Central memory CD8-positive, alpha-beta T cell (primary cell): ENCODE measurements around the gene SERPINF2.
"Not testable (repeated sequence)": the region's sequence is repeated elsewhere in the genome, so short reads cannot be mapped to it uniquely, and the experiment has no call there.

Experiments used
- ATAC-seq: fragments of 150-1000 bp; cut with Tn5 transposase; replicated peaks from 2 replicates; pipeline ENCODE4 v1.10.0; 2022; ENCODE audit warnings: mild to moderate bottlenecking, moderate FRiP score, moderate number of reproducible peaks; ENCODE audit not compliant: poor library complexity, severe bottlenecking; ENCODE audit errors: extremely low read depth
- DNase-seq, 2 donors: peaks; one replicate each; pipeline ENCODE4 v3.0.0; 2021; ENCODE audit warnings: low spot score in 2 of 2
- H3K27ac Mint-ChIP-seq: one replicate; pipeline ENCODE4 v1.8.0; 2022; ENCODE audit warnings: low read depth, mild to moderate bottlenecking, moderate library complexity, mixed read lengths
- H3K27me3 Mint-ChIP-seq: one replicate; pipeline ENCODE4 v1.8.0; 2022; ENCODE audit warnings: mixed read lengths
- H3K36me3 Mint-ChIP-seq: one replicate; pipeline ENCODE4 v1.8.0; 2022; ENCODE audit warnings: mild to moderate bottlenecking, moderate library complexity, mixed read lengths; ENCODE audit not compliant: insufficient read depth
- H3K4me1 Mint-ChIP-seq: one replicate; pipeline ENCODE4 v1.8.0; 2022; ENCODE audit warnings: mixed read lengths
- H3K4me3 Mint-ChIP-seq: one replicate; pipeline ENCODE4 v1.8.0; 2022; ENCODE audit warnings: mild to moderate bottlenecking, moderate library complexity, mixed read lengths
- H3K9me3 Mint-ChIP-seq: one replicate; pipeline ENCODE4 v1.8.0; 2022; ENCODE audit warnings: mixed read lengths

The SERPINF2 gene

DNA sequence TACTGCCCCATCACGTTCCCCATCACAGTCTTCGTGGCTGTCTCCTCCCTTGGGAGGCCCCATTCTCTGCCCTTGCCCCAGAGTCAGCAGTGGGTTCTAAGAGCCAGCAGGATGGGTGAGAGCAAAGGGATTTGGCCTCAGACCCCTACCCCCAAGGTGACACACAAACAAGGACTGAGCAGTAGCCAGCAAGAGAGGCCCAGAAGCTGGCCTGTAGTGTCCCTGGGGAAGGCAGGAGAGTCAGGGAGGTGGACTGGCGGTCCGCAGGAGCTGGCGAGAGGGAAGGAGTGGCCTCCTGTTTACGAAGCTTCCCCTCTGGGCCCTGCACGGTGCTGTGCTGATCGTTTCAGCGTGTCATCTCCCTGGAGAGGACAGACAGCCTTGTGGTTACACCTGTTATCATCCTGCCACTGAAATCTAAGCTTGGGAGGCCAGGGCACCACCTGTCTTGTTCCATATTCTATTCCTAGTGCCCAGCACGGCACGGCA is 9.8 kb upstream of the SERPINF2 start:
- H3K4me3 Mint-ChIP-seq, result no peak overlapping the region
- H3K9me3 Mint-ChIP-seq, result no peaks in the 10 kb centered on the region
- DNase-seq, result no peak
- H3K27me3 Mint-ChIP-seq, result no peaks in the 10 kb centered on the region
- H3K36me3 Mint-ChIP-seq, result peaks cover 13% of the 10 kb centered on the region
- no peak overlapping the region for H3K27ac Mint-ChIP-seq
- ATAC-seq, result no peak
- peaks cover 18% of the 10 kb centered on the region for H3K4me1 Mint-ChIP-seq

DNA sequence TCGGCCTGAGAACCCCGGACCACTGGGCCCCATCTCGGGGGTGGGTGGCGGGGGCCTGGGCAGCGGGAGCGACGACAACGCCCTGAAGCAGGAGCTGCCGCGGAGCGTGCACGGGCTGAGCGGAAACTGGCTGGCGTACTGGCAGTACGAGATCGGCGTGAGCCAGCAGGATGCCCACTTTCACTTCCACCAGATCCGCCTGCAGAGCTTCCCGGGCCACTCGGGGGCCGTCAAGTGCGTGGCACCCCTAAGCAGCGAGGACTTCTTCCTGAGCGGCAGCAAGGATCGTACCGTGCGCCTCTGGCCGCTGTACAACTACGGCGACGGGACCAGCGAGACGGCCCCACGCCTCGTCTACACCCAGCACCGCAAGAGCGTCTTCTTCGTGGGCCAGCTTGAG is 8.9 kb upstream of the SERPINF2 start:
- H3K27me3 Mint-ChIP-seq, result no peaks in the 10 kb centered on the region
- H3K9me3 Mint-ChIP-seq, result no peaks in the 10 kb centered on the region
- no peak overlapping the region for H3K27ac Mint-ChIP-seq
- ATAC-seq (no peak), DNase-seq (no peak)
- no peak overlapping the region for H3K4me3 Mint-ChIP-seq
- peaks cover 14% of the 10 kb centered on the region for H3K36me3 Mint-ChIP-seq
- H3K4me1 Mint-ChIP-seq, result peaks cover 10% of the 10 kb centered on the region

DNA sequence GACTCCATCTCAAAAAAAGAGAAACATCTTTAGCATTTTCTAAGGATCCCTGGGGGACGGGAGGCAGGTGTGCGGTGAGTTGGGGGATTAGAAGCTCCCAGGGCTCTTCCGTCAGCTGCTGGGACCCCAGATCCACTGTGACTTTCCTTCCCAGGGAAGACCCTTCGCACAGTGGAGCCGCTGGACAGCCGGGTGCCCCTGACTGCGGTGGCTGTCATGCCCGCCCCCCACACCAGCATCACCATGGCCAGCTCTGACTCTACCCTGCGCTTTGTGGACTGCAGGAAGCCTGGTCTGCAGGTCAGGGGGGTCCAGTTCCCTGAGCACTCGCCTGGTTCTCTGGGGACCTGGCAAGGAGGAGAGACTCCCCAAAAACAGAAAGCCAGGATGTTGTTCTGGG is 7.3 kb upstream of the SERPINF2 start:
- Mint-ChIP-seq H3K36me3 (peaks cover 8% of the 10 kb centered on the region), H3K9me3 (no peaks in the 10 kb centered on the region), H3K27ac (no peak overlapping the region), H3K4me1 (no peaks in the 10 kb centered on the region), H3K27me3 (no peaks in the 10 kb centered on the region), H3K4me3 (no peak overlapping the region)
- DNase-seq, result no peak
- no peak for ATAC-seq

DNA sequence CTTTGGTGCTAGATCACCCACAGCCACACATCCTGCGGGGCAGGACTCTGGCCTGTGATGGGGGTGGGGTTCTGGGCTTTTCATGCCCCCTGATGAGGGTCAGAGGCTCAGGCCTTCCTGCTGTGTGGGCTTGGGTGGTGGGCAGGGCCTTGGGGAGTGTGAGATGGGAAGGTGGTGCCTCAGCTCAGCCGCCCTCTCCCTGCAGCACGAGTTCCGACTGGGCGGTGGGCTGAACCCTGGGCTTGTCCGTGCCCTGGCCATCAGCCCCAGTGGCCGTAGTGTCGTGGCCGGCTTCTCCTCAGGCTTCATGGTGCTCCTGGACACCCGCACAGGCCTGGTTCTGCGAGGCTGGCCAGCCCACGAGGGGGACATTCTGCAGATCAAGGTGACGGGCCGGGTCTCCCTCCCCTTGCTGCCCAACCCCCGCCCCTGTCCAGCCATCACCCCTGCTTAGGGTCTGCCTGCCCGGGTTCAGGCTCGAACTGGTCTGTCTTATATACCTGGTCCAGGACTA is 6.8 kb upstream of the SERPINF2 start:
- Mint-ChIP-seq H3K4me3 (no peak overlapping the region), H3K4me1 (no peaks in the 10 kb centered on the region), H3K27me3 (no peaks in the 10 kb centered on the region), H3K27ac (no peak overlapping the region), H3K36me3 (peaks cover 8% of the 10 kb centered on the region), H3K9me3 (no peaks in the 10 kb centered on the region)
- no peak for DNase-seq
- ATAC-seq, result no peak

DNA sequence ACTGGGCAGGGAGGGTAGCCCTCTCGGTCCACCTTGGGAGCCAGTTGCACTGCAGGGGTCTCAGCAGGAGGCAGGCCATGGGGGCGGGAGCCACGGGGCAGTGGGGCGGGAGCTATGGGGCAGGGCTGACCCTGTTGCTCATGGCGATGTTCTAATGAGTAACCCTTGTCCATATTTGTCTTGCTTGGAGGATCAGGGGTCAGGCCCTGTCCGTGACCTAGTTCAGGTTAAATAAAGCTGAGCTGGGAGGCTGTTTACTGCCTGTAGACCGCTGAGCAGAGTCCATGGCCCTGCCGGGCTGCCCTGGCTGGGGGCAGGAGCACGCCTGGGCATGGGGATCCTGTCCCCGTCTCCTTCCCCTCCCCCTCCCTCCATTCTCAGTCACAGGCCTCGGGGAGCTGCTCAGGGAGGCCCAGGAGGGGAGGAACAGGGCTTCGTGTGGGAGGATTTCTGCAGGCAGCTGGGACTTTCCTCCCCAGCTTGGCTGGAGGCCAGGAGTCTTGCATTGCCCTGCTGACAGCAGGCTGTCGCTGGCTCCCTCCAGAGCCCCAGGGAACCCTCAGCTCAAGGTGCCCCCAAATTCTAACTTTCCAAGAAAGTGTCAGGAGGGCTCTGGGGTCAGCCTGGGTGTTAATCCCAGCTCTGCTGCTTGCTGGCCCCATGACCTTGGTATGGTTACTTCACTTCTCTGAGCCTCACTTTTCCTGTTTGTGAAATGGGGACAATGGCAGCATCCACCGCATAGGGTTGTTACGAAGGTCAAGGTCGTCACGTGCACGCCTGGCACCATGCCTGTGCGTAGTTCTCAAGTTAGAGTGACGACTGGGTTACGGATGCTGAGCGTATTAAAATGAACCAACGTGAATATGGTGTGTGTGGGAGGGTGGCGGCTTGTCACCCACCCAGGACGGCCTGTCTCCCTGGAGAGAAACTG is 6.1 kb upstream of the SERPINF2 start:
- H3K4me3 Mint-ChIP-seq, result no peak overlapping the region
- H3K27me3 Mint-ChIP-seq, result no peaks in the 10 kb centered on the region
- ATAC-seq (no peak), DNase-seq (no peak)
- H3K27ac Mint-ChIP-seq, result no peak overlapping the region
- no peaks in the 10 kb centered on the region for H3K4me1 Mint-ChIP-seq
- H3K36me3 Mint-ChIP-seq, result peaks cover 8% of the 10 kb centered on the region
- H3K9me3 Mint-ChIP-seq, result no peaks in the 10 kb centered on the region

DNA sequence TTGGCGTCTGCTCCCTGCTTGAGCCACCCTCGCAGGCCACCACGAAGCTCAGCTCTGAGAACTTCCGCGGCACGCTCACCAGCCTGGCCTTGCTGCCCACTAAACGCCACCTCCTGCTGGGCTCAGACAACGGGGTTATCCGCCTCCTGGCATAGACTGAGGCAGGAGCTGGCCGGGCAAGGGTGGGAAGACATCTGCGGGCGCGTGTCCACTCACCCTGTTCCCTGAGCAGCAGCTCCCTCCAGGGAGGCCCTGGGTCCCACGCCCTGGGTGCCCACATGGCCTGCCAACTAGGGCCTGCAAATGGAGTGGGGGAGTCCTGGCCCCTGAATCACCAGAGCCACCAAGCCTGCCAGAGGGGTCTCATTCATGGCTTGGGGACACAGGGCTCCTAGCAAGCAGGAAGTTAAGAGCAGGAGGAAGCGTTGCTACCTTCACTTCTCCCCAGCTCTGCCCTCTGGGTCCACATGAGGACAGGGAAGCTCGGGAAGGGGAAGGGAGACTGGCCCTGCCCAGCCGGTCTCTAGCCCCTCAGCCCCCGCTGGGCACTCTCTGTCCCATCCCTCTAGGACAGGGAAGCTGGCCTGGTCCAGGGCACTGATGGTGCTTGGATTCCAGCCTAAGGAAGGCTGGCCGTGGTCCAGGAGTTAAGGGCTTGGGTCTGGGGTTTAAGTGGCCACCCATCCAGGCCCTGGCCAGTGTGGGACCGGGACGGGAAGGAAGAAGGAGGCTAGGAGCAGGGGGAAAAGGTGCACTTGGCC is 5.0 kb upstream of the SERPINF2 start:
- H3K27me3 Mint-ChIP-seq, result no peaks in the 10 kb centered on the region
- no peaks in the 10 kb centered on the region for H3K4me1 Mint-ChIP-seq
- H3K9me3 Mint-ChIP-seq, result no peaks in the 10 kb centered on the region
- no peak overlapping the region for H3K4me3 Mint-ChIP-seq
- H3K27ac Mint-ChIP-seq, result no peak overlapping the region
- DNase-seq (no peak), ATAC-seq (no peak)
- H3K36me3 Mint-ChIP-seq, result peaks cover 8% of the 10 kb centered on the region

DNA sequence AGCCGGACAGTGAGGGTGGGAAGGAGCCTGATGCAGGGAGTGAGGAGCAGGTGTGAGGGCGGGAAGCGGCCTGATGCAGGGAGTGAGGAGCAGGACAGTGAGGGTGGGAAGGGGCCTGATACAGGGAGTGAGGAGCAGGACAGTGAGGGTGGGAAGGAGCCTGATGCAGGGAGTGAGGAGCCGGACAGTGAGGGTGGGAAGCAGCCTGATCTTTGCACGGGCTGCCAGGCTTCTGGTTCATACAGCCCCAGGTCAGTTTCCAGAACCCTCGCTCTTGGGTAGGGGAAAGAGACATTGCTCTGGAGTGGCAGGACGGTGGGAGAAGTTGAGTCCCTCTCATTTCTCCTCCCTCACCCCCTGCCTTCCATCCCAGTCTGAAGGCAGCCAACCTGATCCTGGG is 772 bp upstream of the SERPINF2 start:
- H3K4me3 Mint-ChIP-seq, H3K27ac Mint-ChIP-seq, ATAC-seq, H3K9me3 Mint-ChIP-seq, H3K27me3 Mint-ChIP-seq, H3K4me1 Mint-ChIP-seq, DNase-seq, H3K36me3 Mint-ChIP-seq: not testable (repeated sequence)

DNA sequence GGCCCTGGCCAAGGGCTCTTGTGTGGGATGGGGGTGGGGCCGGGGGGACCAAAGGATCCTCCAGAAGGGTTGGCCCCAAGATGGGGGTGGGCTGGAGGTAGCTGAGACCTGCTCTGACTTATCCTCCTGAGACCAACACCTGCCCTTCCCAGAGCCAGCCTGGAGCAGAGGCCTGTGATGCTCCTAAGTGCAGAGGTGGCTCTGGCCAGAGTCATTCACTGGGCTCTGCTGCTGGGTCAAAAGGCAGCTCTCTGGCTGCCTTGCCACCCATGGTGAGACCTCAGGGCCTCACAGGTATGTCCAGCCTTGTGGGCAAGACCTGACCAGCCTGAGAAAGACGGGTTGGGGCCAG is 393 bp downstream of the SERPINF2 start:
- H3K27me3 Mint-ChIP-seq, result no peaks in the 10 kb centered on the region
- H3K4me3 Mint-ChIP-seq, result no peak overlapping the region
- no peak overlapping the region for H3K27ac Mint-ChIP-seq
- no peaks in the 10 kb centered on the region for H3K4me1 Mint-ChIP-seq
- ATAC-seq (no peak), DNase-seq (no peak)
- H3K36me3 Mint-ChIP-seq, result peaks cover 2% of the 10 kb centered on the region
- H3K9me3 Mint-ChIP-seq, result no peaks in the 10 kb centered on the region

DNA sequence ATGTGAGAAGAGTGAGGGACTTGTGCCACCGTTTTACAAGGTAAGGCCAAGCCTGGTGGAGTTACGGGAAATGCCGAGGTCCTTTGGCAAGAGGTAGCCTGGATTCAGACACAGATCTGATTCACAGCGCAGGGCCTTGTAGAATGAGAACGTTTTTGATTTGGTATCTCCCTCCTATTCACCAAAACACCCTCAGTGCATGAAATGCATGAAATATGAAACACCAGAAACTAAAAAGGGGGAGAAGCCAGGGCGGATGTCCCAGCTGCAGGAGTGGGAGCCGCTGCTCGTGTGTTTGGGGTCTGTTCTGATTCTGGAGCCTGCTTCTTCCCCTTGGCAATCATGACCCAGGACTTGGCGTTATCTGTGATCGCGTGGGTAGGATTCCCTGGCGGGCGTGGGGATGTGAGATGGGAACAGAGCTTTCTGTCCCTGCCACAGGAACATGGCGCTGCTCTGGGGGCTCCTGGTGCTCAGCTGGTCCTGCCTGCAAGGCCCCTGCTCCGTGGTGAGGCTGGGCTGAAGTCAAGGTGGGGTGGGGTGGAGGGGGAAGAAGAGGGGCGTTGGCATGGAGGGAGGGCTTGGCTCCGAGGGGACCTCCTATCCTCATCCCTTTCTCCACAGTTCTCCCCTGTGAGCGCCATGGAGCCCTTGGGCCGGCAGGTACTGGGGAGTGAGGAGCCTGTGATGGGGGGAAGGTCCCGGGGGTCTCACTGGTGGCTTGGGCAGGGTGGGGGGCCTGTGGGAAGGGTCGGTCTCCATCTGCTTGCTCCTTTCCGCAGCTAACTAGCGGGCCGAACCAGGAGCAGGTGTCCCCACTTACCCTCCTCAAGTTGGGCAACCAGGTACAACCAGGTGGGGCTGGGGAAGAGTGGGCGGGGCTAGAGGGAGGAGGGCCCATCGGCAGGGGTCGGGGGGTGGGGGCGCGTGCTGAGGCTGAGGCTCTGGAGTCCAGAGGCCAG is 2.2 kb downstream of the SERPINF2 start:
- no peak for DNase-seq
- ATAC-seq, result no peak
- Mint-ChIP-seq H3K36me3 (no peaks in the 10 kb centered on the region), H3K9me3 (no peaks in the 10 kb centered on the region), H3K27me3 (no peaks in the 10 kb centered on the region), H3K27ac (no peak overlapping the region), H3K4me3 (no peak overlapping the region), H3K4me1 (no peaks in the 10 kb centered on the region)

DNA sequence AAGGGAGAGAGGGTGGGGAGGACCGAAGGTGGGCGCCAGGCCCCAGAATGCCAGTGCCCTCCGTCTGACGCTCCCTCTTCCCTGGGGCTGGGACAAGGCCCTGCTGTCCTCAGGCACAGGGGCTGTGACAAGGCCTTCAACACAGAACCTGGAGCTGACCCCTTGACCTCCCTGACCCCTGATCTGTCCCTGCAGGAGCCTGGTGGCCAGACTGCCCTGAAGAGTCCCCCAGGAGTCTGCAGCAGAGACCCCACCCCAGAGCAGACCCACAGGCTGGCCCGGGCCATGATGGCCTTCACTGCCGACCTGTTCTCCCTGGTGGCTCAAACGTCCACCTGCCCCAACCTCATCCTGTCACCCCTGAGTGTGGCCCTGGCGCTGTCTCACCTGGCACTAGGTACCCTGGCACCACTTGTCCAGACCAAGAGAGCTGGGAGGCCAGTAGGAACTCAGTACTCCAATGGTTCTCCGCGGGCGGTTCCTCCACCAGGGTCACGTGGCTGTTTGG is 2.9 kb downstream of the SERPINF2 start:
- no peak overlapping the region for H3K27ac Mint-ChIP-seq
- no peak for DNase-seq
- H3K36me3 Mint-ChIP-seq, result no peaks in the 10 kb centered on the region
- no peaks in the 10 kb centered on the region for H3K4me1 Mint-ChIP-seq
- no peaks in the 10 kb centered on the region for H3K9me3 Mint-ChIP-seq
- H3K4me3 Mint-ChIP-seq, result no peak overlapping the region
- no peak for ATAC-seq
- H3K27me3 Mint-ChIP-seq, result no peaks in the 10 kb centered on the region

DNA sequence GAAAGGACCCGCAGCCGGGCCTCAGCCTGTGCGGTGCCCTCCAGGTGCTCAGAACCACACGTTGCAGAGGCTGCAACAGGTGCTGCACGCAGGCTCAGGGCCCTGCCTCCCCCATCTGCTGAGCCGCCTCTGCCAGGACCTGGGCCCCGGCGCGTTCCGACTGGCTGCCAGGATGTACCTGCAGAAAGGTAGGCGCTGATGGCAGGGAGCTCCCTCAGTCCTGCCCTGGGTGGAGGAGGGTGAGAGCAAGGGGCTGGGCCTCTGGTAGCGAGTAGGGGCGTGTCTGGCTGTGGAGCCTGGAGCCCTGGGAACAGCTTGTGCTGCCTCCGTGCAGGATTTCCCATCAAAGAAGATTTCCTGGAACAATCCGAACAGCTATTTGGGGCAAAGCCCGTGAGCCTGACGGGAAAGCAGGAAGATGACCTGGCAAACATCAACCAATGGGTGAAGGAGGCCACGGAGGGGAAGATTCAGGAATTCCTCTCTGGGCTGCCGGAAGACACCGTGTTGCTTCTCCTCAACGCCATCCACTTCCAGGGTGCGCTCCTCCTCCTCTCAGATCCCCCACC is 4.4 kb downstream of the SERPINF2 start:
- ATAC-seq, result no peak
- no peak for DNase-seq

DNA sequence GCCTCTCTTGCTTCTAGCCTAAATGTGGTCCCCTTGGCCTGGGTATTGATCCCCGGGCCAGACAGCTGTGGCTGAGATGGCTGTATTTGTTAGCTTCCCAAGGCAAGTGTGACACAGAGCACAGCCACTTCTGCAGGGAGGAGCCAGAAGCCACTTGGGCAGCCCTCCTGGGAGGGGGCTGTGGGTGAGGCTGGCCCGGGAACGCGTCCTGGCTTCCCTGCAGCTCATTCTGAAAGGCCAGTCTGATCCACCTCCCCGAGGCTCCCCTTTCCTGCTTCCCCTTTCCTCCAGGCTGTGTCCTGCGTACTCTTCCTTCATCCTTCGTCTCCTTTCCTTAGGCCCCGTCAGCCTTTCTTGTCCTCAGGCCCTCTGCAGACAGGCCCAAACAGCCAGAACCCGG is 8.0 kb downstream of the SERPINF2 start:
- no peaks in the 10 kb centered on the region for H3K4me1 Mint-ChIP-seq
- no peaks in the 10 kb centered on the region for H3K27me3 Mint-ChIP-seq
- no peak overlapping the region for H3K27ac Mint-ChIP-seq
- ATAC-seq, result no peak
- no peaks in the 10 kb centered on the region for H3K36me3 Mint-ChIP-seq
- no peaks in the 10 kb centered on the region for H3K9me3 Mint-ChIP-seq
- no peak overlapping the region for H3K4me3 Mint-ChIP-seq
- no peak for DNase-seq

More for the DNA sequence above, 4.4 kb downstream of the SERPINF2 start:
- no peak overlapping the region for H3K27ac Mint-ChIP-seq
- H3K4me1 Mint-ChIP-seq, result no peaks in the 10 kb centered on the region
- no peaks in the 10 kb centered on the region for H3K36me3 Mint-ChIP-seq
- no peaks in the 10 kb centered on the region for H3K9me3 Mint-ChIP-seq
- no peak overlapping the region for H3K4me3 Mint-ChIP-seq
- no peaks in the 10 kb centered on the region for H3K27me3 Mint-ChIP-seq
